MM.1S (cell line): ENCODE results near the gene CKM.
"Not testable (repeated sequence)": the region's sequence is repeated elsewhere in the genome, so short reads cannot be mapped to it uniquely, and the experiment has no call there.

Experiments
- DNase-seq: peaks from one replicate; pipeline ENCODE4 v3.0.0-alpha.2; 2015
- H2AFZ ChIP-seq: fragments of 300-600 bp; sonication (generic); 2 replicates; pipeline ENCODE4 v1.6.0; 2016; ENCODE audit warnings: antibody characterized with exemption, low read length
- H3F3A ChIP-seq: fragments of 300-600 bp; sonication (generic); 2 replicates; pipeline ENCODE4 v1.6.1; 2016; ENCODE audit warnings: mild to moderate bottlenecking, antibody characterized with exemption, low read length, moderate library complexity, mixed read lengths; ENCODE audit not compliant: insufficient read depth
- H3K27ac ChIP-seq: fragments of 300-600 bp; sonication (generic); 2 replicates; pipeline ENCODE4 v1.5.1; 2016; ENCODE audit warnings: mild to moderate bottlenecking, low read length
- H3K27me3 ChIP-seq: fragments of 300-600 bp; sonication (generic); replicated peaks from 2 replicates; pipeline ENCODE4 v1.6.0; 2016; ENCODE audit warnings: low read length; ENCODE audit not compliant: insufficient read depth
- H3K36me3 ChIP-seq: fragments of 300-600 bp; sonication (generic); replicated peaks from 2 replicates; pipeline ENCODE4 v1.6.1; 2016; ENCODE audit warnings: mild to moderate bottlenecking, low read length, mixed read lengths; ENCODE audit not compliant: insufficient read depth
- H3K4me1 ChIP-seq: fragments of 300-600 bp; sonication (generic); 2 replicates; pipeline ENCODE4 v1.6.1; 2016; ENCODE audit warnings: low read length, mixed read lengths
- H3K4me2 ChIP-seq: fragments of 300-600 bp; sonication (generic); 2 replicates; pipeline ENCODE4 v1.6.0; 2016; ENCODE audit warnings: low read depth, low read length
- H3K4me3 ChIP-seq: fragments of 300-600 bp; sonication (generic); 2 replicates; pipeline ENCODE4 v1.5.1; 2016; ENCODE audit warnings: low read length, mixed read lengths
- H3K79me2 ChIP-seq: fragments of 300-600 bp; sonication (generic); 2 replicates; pipeline ENCODE4 v1.6.1; 2016; ENCODE audit warnings: mixed run types, low read length, mixed read lengths
- H3K9ac ChIP-seq: fragments of 300-600 bp; sonication (generic); 2 replicates; pipeline ENCODE4 v1.6.1; 2016; ENCODE audit warnings: low read length, mixed read lengths
- H3K9me2 ChIP-seq: fragments of 300-600 bp; sonication (generic); replicated peaks from 2 replicates; pipeline ENCODE4 v1.6.1; 2016; ENCODE audit warnings: mild to moderate bottlenecking, low read length, mixed read lengths; ENCODE audit not compliant: insufficient read depth
- H3K9me3 ChIP-seq: fragments of 300-600 bp; sonication (generic); replicated peaks from 2 replicates; pipeline ENCODE4 v1.6.1; 2016; ENCODE audit warnings: mild to moderate bottlenecking, low read length, mixed read lengths; ENCODE audit not compliant: insufficient read depth
- H4K20me1 ChIP-seq: fragments of 300-600 bp; sonication (generic); 2 replicates; pipeline ENCODE4 v1.6.1; 2016; ENCODE audit warnings: mild to moderate bottlenecking, low read length, moderate library complexity, mixed read lengths; ENCODE audit not compliant: insufficient read depth
- CTCF ChIP-seq: fragments of 300-600 bp; sonication (generic); IDR thresholded peaks from 2 replicates; pipeline ENCODE4 v1.5.1; 2016; ENCODE audit warnings: antibody characterized with exemption, low read length, mixed read lengths
- EZH2 ChIP-seq: fragments of 300-600 bp; sonication (generic); optimal IDR thresholded peaks from 2 replicates; pipeline ENCODE3; 2017; ENCODE audit warnings: low read depth, mild to moderate bottlenecking, antibody characterized with exemption, low read length, mixed read lengths
- EZH2phosphoT487 ChIP-seq: fragments of 300-600 bp; sonication (generic); IDR thresholded peaks from 2 replicates; pipeline ENCODE4 v1.6.1; 2018; ENCODE audit warnings: antibody characterized with exemption, low read length

Gene CKM

GRCh38 chr19:45320997-45321775 is 1.5 kb downstream of the CKM start:
- TF ChIP-seq EZH2, result no peak
- no peak for TF ChIP-seq EZH2phosphoT487
- no peak for TF ChIP-seq CTCF
- no peak overlapping the region for H2AFZ ChIP-seq
- no peak for DNase-seq

GRCh38 chr19:45315304-45315703 is 7.4 kb downstream of the CKM start:
- Histone ChIP-seq H3F3A (no peaks in the 10 kb centered on the region), H3K9me2 (no peaks in the 10 kb centered on the region), H3K4me3 (no peak overlapping the region), H3K36me3 (no peaks in the 10 kb centered on the region), H3K4me1 (no peaks in the 10 kb centered on the region), H3K27me3 (peaks cover 63% of the 10 kb centered on the region), H3K79me2 (no peaks in the 10 kb centered on the region), H3K9me3 (no peaks in the 10 kb centered on the region), H3K4me2 (no peak overlapping the region), H3K27ac (no peak overlapping the region), H3K9ac (no peak overlapping the region), H4K20me1 (no peaks in the 10 kb centered on the region), H2AFZ (no peak overlapping the region)
- DNase-seq, result no peak
- TF ChIP-seq EZH2 (no peak), EZH2phosphoT487 (no peak), CTCF (no peak)

More at GRCh38 chr19:45320997-45321775, 1.5 kb downstream of the CKM start:
- no peaks in the 10 kb centered on the region for H3K9me2 ChIP-seq
- H3K27ac ChIP-seq, result no peak overlapping the region
- H3K27me3 ChIP-seq, result peaks cover 58% of the 10 kb centered on the region
- no peaks in the 10 kb centered on the region for H3K36me3 ChIP-seq
- no peaks in the 10 kb centered on the region for H3K9me3 ChIP-seq
- no peak overlapping the region for H3K9ac ChIP-seq
- no peaks in the 10 kb centered on the region for H3K79me2 ChIP-seq
- H3K4me3 ChIP-seq, result no peak overlapping the region
- H3F3A ChIP-seq, result no peaks in the 10 kb centered on the region
- no peaks in the 10 kb centered on the region for H4K20me1 ChIP-seq
- H3K4me2 ChIP-seq, result no peak overlapping the region
- no peaks in the 10 kb centered on the region for H3K4me1 ChIP-seq

GRCh38 chr19:45314708-45315245 is 7.9 kb downstream of the CKM start:
- Histone ChIP-seq H3K4me1 (no peaks in the 10 kb centered on the region), H3K4me3 (no peak overlapping the region), H3K9ac (no peak overlapping the region), H3K9me2 (no peaks in the 10 kb centered on the region), H3K36me3 (no peaks in the 10 kb centered on the region), H2AFZ (no peak overlapping the region), H3K79me2 (no peaks in the 10 kb centered on the region), H3K4me2 (no peak overlapping the region), H3F3A (no peaks in the 10 kb centered on the region), H3K27me3 (peaks cover 59% of the 10 kb centered on the region), H4K20me1 (no peaks in the 10 kb centered on the region), H3K27ac (no peak overlapping the region), H3K9me3 (no peaks in the 10 kb centered on the region)
- DNase-seq, result no peak
- TF ChIP-seq EZH2, result no peak
- TF ChIP-seq CTCF, result no peak
- no peak for TF ChIP-seq EZH2phosphoT487

GRCh38 chr19:45312285-45312684 is 10.4 kb downstream of the CKM start:
- peaks cover 38% of the 10 kb centered on the region for H3K27me3 ChIP-seq
- H3K36me3 ChIP-seq, DNase-seq, H3K27ac ChIP-seq, H3K4me1 ChIP-seq, H3K9me3 ChIP-seq, H3F3A ChIP-seq, H3K9me2 ChIP-seq, H3K9ac ChIP-seq, H3K4me3 ChIP-seq, H4K20me1 ChIP-seq, H3K4me2 ChIP-seq, H3K79me2 ChIP-seq, H2AFZ ChIP-seq: not testable (repeated sequence)
